ENCODE results near the gene GUCD1. TPM values are rescaled to one million over a fixed set of nuclear protein-coding genes. Genes with fewer than 3 reads are reported as not detected.

The GUCD1 gene
- total and polyA plus RNA-seq, 2 of the 8 experiments (the other 6 are each of a cell fraction or from before 2014, with no cell fraction given): 85.2 to 128 TPM

DNA sequence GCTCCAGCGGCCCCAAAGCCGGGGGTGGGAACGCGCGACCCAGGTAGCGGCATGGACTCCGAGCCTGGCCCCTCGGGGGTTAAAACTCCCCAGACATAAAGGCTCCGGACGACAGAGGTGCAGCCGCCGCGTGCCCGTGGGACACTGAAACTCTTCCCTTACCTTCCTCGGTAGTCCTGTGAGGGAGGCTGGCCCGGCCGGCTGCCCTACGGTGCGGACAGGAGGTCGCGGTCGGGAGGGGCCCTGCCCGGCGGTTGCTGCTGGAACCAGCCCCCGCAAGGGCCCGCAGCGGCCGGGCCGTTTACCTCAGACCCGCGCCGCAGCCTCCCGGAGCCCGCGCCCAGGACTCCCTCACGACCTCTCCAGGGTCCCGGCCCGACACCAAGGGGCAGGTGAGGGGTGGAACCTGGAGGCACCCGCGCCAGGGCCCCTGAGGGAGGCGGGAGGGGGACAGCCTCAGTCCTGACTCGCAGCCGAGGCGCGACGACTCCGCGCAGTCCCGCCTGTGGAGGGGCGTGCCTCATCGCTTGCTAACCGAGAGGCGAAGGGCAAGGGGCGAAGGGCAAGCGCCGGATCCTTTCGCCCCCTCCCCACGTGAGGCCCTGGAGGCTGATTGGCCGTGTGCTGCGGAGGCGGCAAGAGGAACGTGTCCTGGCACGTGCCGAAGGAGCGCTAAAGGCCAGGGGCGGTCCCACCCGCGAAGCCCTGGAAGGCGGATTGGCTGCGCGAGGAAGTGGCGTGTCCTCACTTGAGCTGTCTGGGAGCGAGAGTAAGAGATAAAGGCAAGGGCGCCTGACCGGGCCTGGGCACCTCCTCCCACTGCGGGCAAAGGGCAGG is 60.2 kb downstream of the GUCD1 start, which contains the start of gene UPB1:
TSS of gene UPB1 (plus strand) at position 805 of the 837 bp plus-strand sequence. CDS start 72 bp downstream, outside the sequence.
- Histone ChIP-seq H2BK20ac (ENCODE audit: low read length) (no peak within 1 kb of the TSS), H3K36me3 (ENCODE audit: control insufficient read depth in 2 of 4, insufficient read depth in 4 of 4, low read length in 3 of 4) (peaks cover 0 to 5% (median 0%) of the 10 kb centered on the region in 4 experiments; a peak in 2 of 8 replicates), H4K8ac (ENCODE audit: extremely low read depth, insufficient read depth, low read length) (peak within 1 kb of the TSS; percentile 81), H3K4me1 (replicated peaks in 1 of 4; ENCODE audit: control insufficient read depth in 3 of 4, insufficient read depth in 4 of 4, low read length in 3 of 4) (peaks cover 0 to 7% (median 2%) of the 10 kb centered on the region in 4 experiments; a peak in 4 of 7 replicates), H2BK5ac (ENCODE audit: low read depth, low read length) (0 out of 2 replicates have a peak within 1 kb of the TSS, but pooled peaks have one; percentile 50), H2BK120ac (replicated peaks; ENCODE audit: low read depth, low read length) (no peak within 1 kb of the TSS), H2BK12ac (ENCODE audit: low read depth, low read length) (peak within 1 kb of the TSS; percentile 77; the same call in 1 of the 2 replicates), H4K91ac (replicated peaks; ENCODE audit: insufficient read length, low read length) (no peak within 1 kb of the TSS), H3K4me2 (ENCODE audit: insufficient read depth in 1 of 2, low read depth in 2 of 2, low read length in 2 of 2) (peak within 1 kb of the TSS; percentile 80 to 86), H3K23ac (ENCODE audit: insufficient read length) (no peak within 1 kb of the TSS), H3K4ac (replicated peaks; ENCODE audit: insufficient read length, low read depth, low read length) (no peak within 1 kb of the TSS), H2AK5ac (ENCODE audit: low read depth, low read length) (0 out of 2 replicates have a peak within 1 kb of the TSS, but pooled peaks have one; percentile 46), H2AFZ (ENCODE audit: low read length) (peak within 1 kb of the TSS; percentile 79), H3K27ac (ENCODE audit: low read depth, low read length) (no peak within 1 kb of the TSS), H3K9ac (replicated peaks in 1 of 4; ENCODE audit: extremely low read depth in 1 of 4, low read depth in 3 of 4, low read length in 3 of 4) (no peak within 1 kb of the TSS), H3K9me3 (ENCODE audit: insufficient read depth in 2 of 2, low read depth in 1 of 2, low read length in 1 of 2) (peaks cover 3 to 10% of the 10 kb centered on the region in 2 experiments; a peak in 3 of 4 replicates), H4K20me1 (replicated peaks in 1 of 2; ENCODE audit: control insufficient read depth in 1 of 2, insufficient read depth in 2 of 2, low read length in 2 of 2) (no peaks in the 10 kb centered on the region), H3K4me3 (ENCODE audit: extremely low read depth in 1 of 4, insufficient read depth in 2 of 4, low read depth in 3 of 4, low read length in 4 of 4) (peak within 1 kb of the TSS; percentile 28 to 57 (median 52)), H3K79me2 (ENCODE audit: control insufficient read depth in 1 of 2, insufficient read depth in 2 of 2, low read length in 2 of 2) (no peaks in the 10 kb centered on the region), H3K27me3 (replicated peaks in 1 of 4; ENCODE audit: control insufficient read depth in 3 of 4, extremely low read depth in 1 of 4, insufficient read depth in 3 of 4, low read length in 3 of 4) (peaks cover 20 to 36% (median 30%) of the 10 kb centered on the region in 4 experiments), H3K14ac (ENCODE audit: insufficient read length) (no peak within 1 kb of the TSS), H3K79me1 (ENCODE audit: low read depth, low read length) (no peaks in the 10 kb centered on the region), H3K56ac (replicated peaks; ENCODE audit: insufficient read length, low read depth, low read length) (no peak within 1 kb of the TSS), H3K18ac (ENCODE audit: extremely low read depth, low read length) (peak within 1 kb of the TSS; percentile 42; the same call in 1 of the 2 replicates), H2BK15ac (ENCODE audit: low read length) (peak within 1 kb of the TSS; percentile 66; the same call in 1 of the 2 replicates), H4K5ac (ENCODE audit: insufficient read length, low read depth, low read length) (peak within 1 kb of the TSS; percentile 21), H3K23me2 (ENCODE audit: low read depth, low read length) (peaks cover 6% of the 10 kb centered on the region; the same call in 1 of the 2 replicates)
- DNase-seq (ENCODE audit: low read depth in 1 of 2, low spot score in 2 of 2): peak in 1 of 2 experiments; percentile 70
- WGBS, 2 experiments (ENCODE audit: extremely low coverage in 1 of 2, insufficient coverage in 1 of 2, insufficient read length in 1 of 2, insufficient replicate concordance in 2 of 2, low coverage in 1 of 2, low lambda C conversion rate in 2 of 2, missing lambda C conversion rate in 1 of 2): 16% methylated on average over 56 of the region's 76 CpGs; no CpG with 5 or more reads in 1 of the 2 experiments
- FAIRE-seq: no peak
- ChIA-PET CTCF (ENCODE audit: partially characterized antibody) (interaction anchor here (0.5 to 15.1 kb wide), 4 partner anchors 24 to 783 kb away, joined by 3 to 201 read pairs (median 3); no protein-coding TSS in a partner anchor), POLR2A (ENCODE audit: partially characterized antibody) (interaction anchor here (1.3 kb wide), 1 partner anchor 71 kb away, joined by 3 read pairs; no protein-coding TSS in a partner anchor)
- TF ChIP-seq, protein P1, sequence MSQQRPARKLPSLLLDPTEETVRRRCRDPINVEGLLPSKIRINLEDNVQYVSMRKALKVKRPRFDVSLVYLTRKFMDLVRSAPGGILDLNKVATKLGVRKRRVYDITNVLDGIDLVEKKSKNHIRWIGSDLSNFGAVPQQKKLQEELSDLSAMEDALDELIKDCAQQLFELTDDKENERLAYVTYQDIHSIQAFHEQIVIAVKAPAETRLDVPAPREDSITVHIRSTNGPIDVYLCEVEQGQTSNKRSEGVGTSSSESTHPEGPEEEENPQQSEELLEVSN (IDR thresholded peaks at IDR 0.05): peak; percentile 100
- TF ChIP-seq, protein P2, sequence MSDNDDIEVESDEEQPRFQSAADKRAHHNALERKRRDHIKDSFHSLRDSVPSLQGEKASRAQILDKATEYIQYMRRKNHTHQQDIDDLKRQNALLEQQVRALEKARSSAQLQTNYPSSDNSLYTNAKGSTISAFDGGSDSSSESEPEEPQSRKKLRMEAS (IDR thresholded peaks at IDR 0.05): peak; percentile 100
- TF ChIP-seq KDM4A (IDR thresholded peaks at IDR 0.05; ENCODE audit: low read depth, low read length, severe bottlenecking) (peak; percentile 62), HDAC2 (IDR thresholded peaks at IDR 0.05; ENCODE audit: borderline replicate concordance in 1 of 2, low read depth in 2 of 2, low read length in 2 of 2) (peak in 1 of 2 experiments; percentile 47; a peak in 1 of 4 replicates), MAFK (IDR thresholded peaks at IDR 0.05; ENCODE audit: low read depth, low read length) (no peak), RNF2 (IDR thresholded peaks at IDR 0.05; ENCODE audit: borderline replicate concordance, low read depth, low read length, missing control alignments, poor library complexity, severe bottlenecking) (peak; percentile 74)
- TF ChIP-seq, protein P3, sequence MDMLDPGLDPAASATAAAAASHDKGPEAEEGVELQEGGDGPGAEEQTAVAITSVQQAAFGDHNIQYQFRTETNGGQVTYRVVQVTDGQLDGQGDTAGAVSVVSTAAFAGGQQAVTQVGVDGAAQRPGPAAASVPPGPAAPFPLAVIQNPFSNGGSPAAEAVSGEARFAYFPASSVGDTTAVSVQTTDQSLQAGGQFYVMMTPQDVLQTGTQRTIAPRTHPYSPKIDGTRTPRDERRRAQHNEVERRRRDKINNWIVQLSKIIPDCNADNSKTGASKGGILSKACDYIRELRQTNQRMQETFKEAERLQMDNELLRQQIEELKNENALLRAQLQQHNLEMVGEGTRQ (IDR thresholded peaks at IDR 0.05; ENCODE audit: low read length): peak; percentile 65
